GM18507 (cell line): Measurements from ENCODE around the gene MROH9.
A peak's percentile ranks its signal among the peaks of the same experiment; 100 is the strongest.

ENCODE experiments used
- DNase-seq: peaks from one replicate; pipeline ENCODE4 v3.0.0; 2011; ENCODE audit warnings: low read depth; ENCODE audit not compliant: insufficient read length; ENCODE audit errors: extremely low spot score
- FAIRE-seq: peaks from 2 replicates; lab custom pipeline; 2011; peaks lifted over from hg19 to GRCh38; lab: Jason Lieb, UNC

The MROH9 gene

DNA sequence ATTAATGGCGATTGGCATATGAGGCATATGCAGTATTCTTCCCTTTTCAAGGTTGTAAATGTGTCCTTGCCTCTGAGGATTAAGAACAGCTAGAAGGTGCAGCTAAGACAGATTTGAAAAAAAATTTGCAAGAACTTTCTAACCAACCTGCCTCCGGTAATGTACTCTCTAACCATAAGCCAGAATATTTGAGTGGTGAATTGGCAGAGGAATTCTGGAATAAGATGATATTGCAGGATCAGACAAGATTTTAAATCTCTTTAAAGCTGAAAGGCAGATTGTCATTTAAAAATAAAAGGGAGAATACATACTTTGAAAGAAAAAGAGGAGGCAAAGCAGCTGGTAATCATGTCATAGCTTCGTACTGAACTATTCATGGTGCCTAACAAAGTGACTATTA, 29.2 kb downstream of the MROH9 start:
- no peak for FAIRE-seq

DNA sequence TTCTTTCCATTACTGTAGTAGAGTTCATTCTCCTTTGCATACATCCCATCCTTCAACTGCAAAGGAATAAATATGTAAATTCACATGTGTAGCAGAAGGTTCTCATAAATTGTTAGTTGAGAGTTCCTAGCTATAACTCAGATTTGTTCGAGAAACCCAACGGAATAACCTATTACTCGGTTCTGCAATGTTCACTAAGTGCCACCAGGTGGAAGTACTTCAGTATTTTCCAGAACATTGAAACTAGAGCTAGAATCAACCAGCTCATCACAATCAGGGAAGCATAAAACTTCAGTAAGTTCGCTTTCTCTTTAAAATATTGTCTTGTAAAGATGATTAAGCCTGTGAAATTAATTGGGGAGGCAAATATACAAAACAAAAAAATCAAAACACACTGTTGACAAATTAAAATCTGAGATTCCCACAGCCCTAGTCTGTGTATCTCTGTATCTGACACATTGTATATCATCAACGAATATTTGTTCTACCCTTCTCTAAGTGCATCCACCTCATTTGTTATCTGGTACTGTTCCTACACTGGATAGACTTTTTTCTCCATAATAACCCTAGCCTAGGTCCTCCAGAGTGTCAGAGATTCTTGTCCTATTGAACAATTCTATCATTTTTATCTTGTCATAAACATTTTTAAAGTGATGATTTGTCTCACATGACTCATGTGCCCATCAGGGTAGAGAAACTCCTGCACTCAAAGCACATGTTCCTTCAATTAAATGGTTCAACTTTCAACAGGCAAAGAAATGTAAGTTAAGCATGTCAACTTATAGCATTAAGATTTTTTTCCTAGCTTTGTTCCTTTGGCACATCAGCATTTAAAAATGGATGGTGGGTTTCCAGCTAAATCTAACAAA, 31.9 kb downstream of the MROH9 start:
- peak; percentile 67 for FAIRE-seq
- DNase-seq: no peak

More for the DNA sequence above, 29.2 kb downstream of the MROH9 start:
- DNase-seq: no peak

DNA sequence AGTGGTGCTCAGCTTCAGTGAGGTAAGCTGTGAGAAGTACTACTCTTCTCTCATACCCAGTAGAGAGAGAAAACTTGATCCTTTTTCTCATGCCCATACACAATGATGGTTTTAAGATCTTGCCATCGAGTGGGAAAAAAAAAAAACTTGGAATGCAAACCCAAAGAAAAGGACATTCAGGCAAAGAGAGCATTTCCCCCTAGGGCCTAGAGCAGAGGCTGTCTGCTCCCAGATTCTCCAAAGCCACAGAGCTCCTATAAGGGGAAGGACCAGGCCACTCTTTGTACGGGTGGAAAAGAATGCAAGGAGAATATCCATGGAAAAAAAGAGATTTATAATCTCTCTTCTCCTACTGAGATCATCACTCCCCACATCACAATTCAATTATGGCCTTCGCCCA, 34.9 kb downstream of the MROH9 start:
- FAIRE-seq (no peak), DNase-seq (no peak)

DNA sequence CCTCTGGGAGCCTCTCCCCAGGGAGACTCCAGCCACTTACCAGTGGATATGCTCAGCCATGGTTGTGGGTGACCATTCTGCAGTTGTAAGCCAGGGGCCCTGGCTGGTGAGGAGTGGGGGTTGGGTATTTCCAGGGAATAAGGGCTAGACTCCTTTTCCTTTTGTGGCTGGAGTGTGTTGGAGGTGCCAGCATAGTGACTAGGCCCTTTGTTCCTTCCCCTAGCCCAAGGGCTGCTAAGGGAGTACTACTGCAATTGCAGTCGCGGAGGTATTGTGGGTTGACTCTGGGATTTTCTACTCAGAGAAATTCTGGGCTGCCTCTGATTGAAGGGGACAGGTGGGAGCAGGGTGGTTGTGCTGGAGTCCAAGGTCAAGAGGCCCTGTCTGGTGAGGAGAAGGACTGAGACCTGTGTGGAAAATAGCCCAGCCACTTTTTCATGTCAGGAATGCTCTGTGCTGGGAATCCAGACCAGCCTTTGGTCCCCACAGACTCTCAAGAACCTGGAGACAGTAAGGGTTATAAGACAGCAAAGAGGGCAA, 43.1 kb downstream of the MROH9 start:
- no peak for FAIRE-seq
- no peak for DNase-seq

DNA sequence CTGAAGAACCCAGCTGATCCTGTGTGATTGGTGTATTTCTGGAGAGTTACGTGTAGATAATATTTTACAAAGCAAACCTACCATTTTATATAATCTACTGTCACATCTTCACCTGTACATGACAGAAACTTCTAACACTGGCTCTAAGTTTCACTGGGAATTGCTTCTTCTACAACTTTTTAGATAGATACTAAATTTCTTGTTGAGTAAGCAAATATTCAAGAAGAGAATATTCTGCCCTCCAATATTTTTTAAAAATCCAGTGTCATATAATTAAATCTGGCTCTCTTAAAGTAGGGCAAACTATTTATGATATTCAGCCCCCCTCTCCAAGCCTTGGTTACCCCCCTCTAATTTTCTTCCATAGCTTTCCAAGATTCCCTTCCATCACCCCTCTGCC, 50.1 kb downstream of the MROH9 start:
- DNase-seq (no peak), FAIRE-seq (no peak)

DNA sequence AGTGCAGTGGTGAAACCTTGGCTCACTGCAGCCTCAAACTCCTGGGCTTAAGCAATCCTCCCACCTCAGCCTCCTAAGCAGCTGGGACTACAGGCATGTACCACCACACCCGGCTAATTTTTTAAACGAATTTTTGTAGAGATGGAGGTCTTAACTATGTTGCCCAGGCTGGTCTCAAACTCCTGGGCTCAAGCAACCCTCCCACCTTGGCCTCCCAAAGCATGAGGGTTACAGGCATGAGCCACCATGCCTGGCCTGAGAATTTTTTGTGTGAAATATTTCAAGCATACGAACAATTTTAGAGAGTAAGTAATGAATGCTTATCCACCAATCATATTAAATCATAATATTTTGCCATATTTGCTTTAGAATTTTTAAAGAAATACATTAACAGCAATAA, 51.6 kb downstream of the MROH9 start:
- no peak for FAIRE-seq
- DNase-seq: no peak

DNA sequence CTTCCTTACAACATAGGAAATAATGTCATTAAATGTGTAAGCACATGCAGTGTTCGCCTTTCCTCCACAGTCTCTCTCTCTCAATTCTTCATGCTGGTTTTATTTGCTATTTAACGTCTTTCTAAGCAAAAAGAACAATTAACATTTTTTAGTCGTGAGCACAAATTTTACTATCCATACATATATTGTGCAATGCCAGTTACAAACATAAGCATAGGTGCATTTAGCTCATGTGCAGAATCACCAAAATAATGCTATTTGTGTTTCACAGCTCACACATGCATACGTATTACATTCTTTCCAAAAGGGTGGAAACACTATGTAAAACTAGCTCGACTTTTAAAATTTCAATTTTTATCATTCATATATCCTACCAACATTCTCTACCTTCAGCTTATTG, 52.1 kb downstream of the MROH9 start:
- FAIRE-seq: no peak
- DNase-seq: no peak

DNA sequence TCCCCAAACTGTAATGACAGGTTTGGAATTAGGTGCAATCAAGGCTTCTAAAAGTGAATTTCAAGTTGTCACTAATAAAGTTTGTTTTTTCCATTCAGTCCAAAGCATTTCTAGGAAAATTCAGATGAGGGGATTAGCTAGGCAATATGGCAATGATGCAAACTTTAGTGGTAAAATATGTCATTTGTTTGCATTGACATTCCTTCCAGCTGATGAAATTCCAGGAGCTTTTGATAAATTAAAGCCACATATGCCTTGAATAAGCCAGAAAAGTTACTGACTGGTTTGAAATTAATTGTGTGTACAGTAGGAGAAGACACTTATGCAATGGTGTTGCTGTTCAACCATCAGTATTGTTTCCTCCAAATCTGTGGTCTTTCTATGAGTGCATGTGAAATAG, 57.8 kb downstream of the MROH9 start:
- FAIRE-seq (no peak), DNase-seq (no peak)

DNA sequence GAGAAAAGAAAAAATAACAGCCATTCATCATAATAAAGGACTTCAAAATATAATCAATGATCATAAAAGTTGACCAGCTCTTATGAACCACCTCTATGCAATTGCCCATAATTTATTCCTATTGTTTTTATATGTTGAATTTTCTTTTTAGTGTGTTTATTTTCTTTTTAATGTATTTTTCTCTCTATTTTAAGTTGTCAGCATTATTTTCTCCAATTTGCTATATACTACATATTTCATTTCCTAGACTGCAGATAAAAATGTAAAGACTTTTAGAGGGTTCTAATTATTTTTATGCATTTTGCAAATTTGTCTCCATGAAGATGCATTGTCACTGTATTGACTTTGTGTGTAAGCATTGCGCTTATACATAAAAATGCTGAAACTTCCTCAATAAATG, 58.4 kb downstream of the MROH9 start:
- FAIRE-seq (no peak), DNase-seq (no peak)

DNA sequence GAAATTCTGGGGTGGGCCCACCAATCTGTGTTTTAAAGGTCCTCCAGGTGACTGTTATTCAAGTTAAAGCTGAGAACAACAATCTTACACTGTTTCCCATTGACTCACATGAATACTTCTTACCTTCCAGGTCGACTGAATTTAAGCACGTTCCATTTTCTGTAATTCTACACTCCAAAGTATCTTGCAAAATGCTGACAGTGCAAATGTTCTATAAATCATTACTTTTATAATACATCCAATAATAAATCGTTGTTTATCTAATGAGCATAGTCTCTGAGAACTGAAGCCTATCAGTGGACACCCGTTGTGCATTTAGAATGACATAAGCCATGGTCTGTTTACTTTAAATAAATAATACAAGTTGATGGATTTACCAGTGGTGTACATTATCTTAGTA, 79.5 kb downstream of the MROH9 start:
- no peak for FAIRE-seq
- DNase-seq: no peak

DNA sequence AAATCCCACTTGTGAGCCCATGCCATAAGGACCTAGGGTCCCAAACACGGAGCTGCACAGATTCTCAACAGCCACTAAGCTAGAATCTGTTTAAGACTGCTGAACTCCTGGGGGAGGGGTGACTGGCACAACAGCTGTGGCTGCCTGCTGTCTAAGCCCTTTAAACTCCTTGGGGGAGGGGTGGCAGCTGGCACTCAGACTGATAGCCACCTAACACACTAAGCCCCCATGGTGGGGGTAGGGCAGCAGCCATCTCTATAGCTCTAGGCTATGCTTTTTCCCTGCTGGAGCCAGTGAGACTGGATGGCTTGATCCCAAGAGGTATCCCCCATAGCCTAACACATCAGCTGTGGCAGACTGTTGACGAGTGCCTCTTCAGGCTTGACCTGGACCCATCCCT, 82.1 kb downstream of the MROH9 start:
- DNase-seq: no peak
- FAIRE-seq: no peak

DNA sequence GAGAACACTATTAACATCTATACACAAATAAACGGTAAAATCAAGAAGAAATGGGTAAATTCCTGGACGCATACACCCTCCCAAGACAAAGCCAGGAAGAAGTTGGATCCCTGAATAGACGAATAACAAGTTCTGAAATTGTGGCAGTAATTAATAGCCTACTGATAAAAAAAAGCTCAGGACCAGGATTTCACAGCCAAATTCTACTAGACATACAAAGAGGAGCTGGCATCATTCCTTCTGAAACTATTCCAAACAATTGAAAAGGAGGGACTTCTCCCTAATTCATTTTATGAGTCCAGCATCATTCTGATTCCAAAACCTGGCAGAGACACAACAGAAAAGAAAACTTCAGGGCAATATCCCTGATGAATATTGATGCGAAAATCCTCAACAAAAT, 84.6 kb downstream of the MROH9 start:
- DNase-seq (no peak), FAIRE-seq (no peak)

DNA sequence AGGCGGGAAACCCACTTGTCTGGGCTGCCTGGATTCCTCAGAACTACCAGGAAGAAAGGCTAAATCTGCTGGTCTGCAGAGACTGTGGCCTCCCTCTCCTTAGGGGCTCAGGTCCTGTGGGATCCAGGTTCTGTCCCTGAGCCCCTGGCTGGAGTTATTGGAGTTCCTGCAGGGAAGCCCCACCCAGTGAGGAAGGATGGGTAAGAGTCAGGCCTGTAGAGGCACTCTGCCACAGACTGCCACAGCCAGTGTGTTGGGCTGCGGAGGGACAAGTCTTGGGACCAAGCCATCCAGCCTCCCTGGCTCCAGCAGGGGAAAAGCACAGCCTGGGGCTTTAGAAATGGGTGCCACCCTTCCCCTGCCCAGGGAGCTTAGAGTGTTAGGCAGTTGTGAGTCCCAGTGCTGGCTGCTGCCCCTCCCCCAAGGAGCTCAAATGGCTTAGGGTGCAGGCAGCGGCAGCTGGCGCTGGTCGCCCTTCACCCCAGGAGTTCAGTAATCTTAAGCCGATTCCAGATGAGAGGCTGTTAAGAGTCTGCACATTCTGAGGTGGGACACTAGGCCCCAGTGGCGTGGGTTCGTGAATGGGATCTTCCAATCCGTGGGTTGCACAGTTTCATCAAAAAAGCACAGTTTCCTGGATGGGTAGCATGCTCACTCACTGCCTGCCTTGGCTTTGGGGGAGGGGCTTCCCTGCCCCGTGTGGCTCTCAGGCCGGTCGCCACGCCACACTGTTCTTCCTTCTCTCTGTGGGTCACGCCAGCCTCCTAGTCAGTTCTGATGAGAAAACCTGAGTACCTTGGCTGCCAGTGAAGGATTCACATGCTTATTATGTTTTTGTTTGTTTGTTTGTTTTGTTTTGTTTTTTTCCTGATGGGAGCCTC, 97.7 kb downstream of the MROH9 start:
- no peak for FAIRE-seq
- DNase-seq: no peak

DNA sequence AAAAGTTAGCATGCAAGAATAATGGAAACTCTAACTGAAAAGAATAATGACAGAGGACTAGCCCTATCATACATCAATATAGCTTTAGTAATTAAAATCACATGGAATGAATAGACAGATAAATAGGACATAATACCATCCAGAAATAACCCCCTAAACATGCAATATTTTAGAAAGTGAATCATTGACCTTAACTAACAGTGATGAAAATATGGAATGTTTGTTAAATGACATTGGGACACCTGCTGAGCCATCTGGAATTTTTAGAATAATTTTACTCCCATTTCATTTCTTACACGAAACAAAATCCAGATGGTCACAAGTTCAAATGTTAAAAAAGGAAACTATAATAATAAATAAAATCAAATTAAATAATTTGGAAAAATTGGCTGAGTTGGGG, 102.3 kb downstream of the MROH9 start:
- no peak for FAIRE-seq
- DNase-seq: no peak

DNA sequence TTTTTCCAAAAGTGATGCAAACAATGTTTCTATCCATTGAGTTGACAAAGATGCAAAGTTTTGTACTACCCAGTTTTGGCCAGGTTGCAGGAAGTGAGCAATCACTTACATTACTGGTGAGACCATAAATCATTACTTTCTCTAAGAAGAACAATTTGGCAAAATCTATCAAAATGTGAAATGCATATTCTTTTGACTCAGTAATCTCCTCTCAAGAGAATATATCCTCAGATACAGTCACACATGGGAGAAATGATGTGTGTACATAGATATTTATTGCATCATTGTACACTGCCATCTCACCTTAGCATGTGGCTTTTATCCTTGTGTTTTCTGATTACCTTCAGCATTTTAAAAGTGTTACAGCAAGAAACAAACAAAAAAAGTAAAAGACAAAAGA, 103.0 kb downstream of the MROH9 start:
- DNase-seq: no peak
- no peak for FAIRE-seq

DNA sequence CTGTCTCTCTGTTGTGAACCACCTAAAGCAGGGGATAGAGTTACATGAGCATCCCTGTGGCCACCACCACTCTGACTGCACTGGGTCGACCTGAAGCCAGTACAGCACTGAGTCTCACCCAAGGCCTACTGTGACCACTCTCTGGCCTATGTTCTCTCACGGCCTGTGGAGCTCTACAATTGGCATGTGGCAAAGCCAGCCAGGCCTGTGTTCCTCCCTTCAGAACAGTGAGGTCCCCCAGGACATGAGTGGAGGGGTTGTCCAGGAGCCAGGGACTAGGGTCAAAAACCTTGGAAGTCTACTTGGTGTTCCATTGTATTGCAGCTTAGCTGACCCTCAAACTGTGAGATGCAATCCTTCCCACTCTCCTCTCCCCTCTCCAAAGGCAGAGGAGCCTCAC, 112.7 kb downstream of the MROH9 start:
- FAIRE-seq (no peak), DNase-seq (no peak)

DNA sequence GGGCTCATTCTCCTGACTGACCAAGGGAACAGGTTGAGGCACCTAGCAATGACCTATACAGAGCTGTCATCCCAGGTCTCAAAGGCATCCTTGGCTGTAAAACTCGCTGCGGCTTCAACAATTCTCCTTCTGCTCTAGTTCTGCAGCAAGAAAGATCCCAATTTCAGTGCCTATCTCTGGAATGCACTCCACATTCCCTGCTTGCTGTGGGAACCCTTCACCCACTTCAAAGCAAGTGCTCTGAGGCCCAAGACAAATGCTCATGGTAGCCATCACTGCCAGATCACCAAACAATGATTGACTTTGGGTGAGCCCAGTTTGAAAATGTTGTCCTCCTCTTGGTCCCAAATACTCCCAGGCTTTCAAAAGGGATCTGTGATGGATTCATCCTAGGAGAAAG, 117.6 kb downstream of the MROH9 start:
- DNase-seq (no peak), FAIRE-seq (no peak)

DNA sequence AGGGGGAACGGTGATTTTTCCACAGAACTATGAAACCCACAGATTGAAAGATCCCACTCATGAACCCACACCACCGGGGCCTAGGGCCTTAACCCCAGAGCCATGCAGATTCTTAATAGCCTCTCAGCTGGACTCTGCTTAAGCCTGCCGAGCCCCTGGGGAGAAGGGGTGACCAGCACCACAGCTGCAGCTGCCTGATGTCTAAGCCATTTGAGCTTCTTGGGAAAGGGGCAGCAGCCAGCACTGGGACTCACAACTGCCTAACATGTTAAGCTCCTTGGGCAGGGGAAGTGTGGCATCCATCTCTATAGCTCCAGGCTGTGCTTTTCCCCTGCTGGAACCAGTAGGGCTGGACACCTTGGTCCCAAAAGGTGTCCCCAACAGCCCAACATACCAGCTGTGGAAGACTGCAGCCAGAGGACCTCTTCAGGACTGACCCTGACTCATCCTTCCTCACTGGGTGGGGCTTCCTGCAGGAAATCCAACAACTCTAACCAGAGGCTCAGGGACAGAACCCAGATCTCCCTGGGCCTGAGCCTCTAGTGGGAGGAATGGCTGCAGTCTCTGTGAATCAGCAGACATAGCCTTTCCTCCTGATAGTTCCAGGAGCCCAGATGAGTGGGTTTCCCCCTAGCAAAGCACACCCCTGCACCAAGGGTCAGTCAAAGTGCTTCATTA, 120.8 kb downstream of the MROH9 start:
- no peak for DNase-seq
- FAIRE-seq: no peak

DNA sequence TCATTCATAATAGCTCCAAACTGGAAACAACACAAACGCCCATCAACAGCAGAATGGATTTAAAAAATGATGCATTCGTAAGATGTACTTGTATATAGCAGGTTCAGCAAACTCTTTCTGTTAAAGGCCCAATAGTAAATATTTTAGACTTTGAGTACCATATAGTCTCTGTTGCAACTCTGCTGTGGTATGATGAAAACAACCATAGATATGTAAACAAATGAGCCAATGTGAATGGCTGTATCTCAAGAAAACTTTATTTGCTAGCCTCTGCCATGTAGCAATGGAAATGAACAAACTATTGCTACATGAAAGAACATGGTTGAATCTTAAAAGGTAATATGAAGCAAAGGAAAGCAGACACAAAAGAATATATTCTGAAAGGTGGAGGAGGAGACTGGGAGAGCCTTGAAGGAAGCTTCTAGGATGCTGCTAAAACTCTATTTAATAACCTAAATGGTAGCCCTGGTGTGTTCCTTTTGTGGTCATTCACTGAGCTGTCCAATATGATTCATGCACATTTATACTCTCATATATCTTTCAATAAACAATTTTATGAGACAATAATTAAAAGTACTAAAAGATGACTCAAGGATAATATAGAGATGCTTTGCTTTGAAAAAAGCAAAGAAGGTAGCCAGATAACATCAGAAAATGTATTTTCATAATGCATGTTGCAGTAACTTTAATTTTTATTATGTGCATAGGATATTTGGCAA, 126.2 kb downstream of the MROH9 start:
- FAIRE-seq (no peak), DNase-seq (no peak)
